H9 (cell line): ENCODE measurements around the gene VWF. TPM values are rescaled to one million over a fixed set of nuclear protein-coding genes. Genes with fewer than 3 reads are reported as not detected.

Experiments
- DNase-seq: peaks from one replicate; pipeline ENCODE4 v3.0.0-alpha.2; 2017
- H2AFZ ChIP-seq: one replicate; pipeline ENCODE4 v1.6.1; 2013; ENCODE audit warnings: mild to moderate bottlenecking, low read length, control low read depth, moderate library complexity
- H2AK5ac ChIP-seq: 2 replicates; pipeline ENCODE4 v1.6.1; 2013; ENCODE audit warnings: low read length, control low read depth, mixed read lengths; ENCODE audit not compliant: insufficient read length
- H2BK120ac ChIP-seq: one replicate; pipeline ENCODE4 v1.6.1; 2013; ENCODE audit warnings: low read depth, mild to moderate bottlenecking, low read length, control low read depth, inconsistent platforms; ENCODE audit not compliant: poor library complexity, severe bottlenecking
- H2BK12ac ChIP-seq: 2 replicates; pipeline ENCODE4 v1.6.1; 2013; ENCODE audit warnings: low read length, control low read depth, mixed read lengths, low read depth; ENCODE audit not compliant: insufficient read length
- H2BK15ac ChIP-seq: 2 replicates; pipeline ENCODE4 v1.6.1; 2013; ENCODE audit warnings: low read depth, low read length, control low read depth
- H2BK20ac ChIP-seq: one replicate; pipeline ENCODE4 v1.6.1; 2013; ENCODE audit warnings: low read depth, mild to moderate bottlenecking, low read length, control low read depth, inconsistent platforms; ENCODE audit not compliant: poor library complexity, severe bottlenecking
- H2BK5ac ChIP-seq: 2 replicates; pipeline ENCODE4 v1.6.1; 2013; ENCODE audit warnings: low read length, control low read depth, mixed read lengths; ENCODE audit not compliant: insufficient read length
- H3K14ac ChIP-seq: 2 replicates; pipeline ENCODE4 v1.6.1; 2013; ENCODE audit warnings: low read length, control low read depth; ENCODE audit not compliant: insufficient read depth
- H3K18ac ChIP-seq: 2 replicates; pipeline ENCODE4 v1.6.1; 2013; ENCODE audit warnings: low read depth, mild to moderate bottlenecking, mixed read lengths, low read length, control low read depth; ENCODE audit not compliant: insufficient read length
- H3K23ac ChIP-seq: 2 replicates; pipeline ENCODE4 v1.6.1; 2013; ENCODE audit warnings: low read length, control low read depth, mixed read lengths, low read depth; ENCODE audit not compliant: insufficient read length
- H3K23me2 ChIP-seq: 2 replicates; pipeline ENCODE4 v1.6.1; 2013; ENCODE audit warnings: low read depth, mild to moderate bottlenecking, mixed read lengths, low read length, control low read depth; ENCODE audit not compliant: insufficient read length, poor library complexity, severe bottlenecking
- H3K27ac ChIP-seq: 2 replicates; pipeline ENCODE4 v1.5.1; 2013; ENCODE audit warnings: low read length, control low read depth, mixed read lengths, low read depth; ENCODE audit not compliant: insufficient read length
- H3K27me3 ChIP-seq: 2 replicates; pipeline ENCODE4 v1.6.1; 2013; ENCODE audit warnings: low read length, control low read depth, inconsistent platforms; ENCODE audit not compliant: insufficient read depth
- H3K4ac ChIP-seq: 2 replicates; pipeline ENCODE4 v1.6.1; 2013; ENCODE audit warnings: low read depth, mild to moderate bottlenecking, control low read depth, inconsistent platforms, low read length, moderate library complexity
- H3K4me1 ChIP-seq: 2 replicates; pipeline ENCODE4 v1.6.1; 2013; ENCODE audit warnings: low read length, control low read depth, inconsistent platforms; ENCODE audit not compliant: insufficient read depth
- H3K4me2 ChIP-seq: 2 replicates; pipeline ENCODE4 v1.6.1; 2013; ENCODE audit warnings: low read length, control low read depth, mixed read lengths; ENCODE audit not compliant: insufficient read length, insufficient read depth
- H3K56ac ChIP-seq: 2 replicates; pipeline ENCODE4 v1.6.1; 2013; ENCODE audit warnings: low read depth, mild to moderate bottlenecking, mixed read lengths, low read length, control low read depth; ENCODE audit not compliant: insufficient read length
- H3K79me1 ChIP-seq: 2 replicates; pipeline ENCODE4 v1.6.1; 2013; ENCODE audit warnings: low read depth, mild to moderate bottlenecking, moderate library complexity, low read length, control low read depth, inconsistent platforms; ENCODE audit not compliant: insufficient read depth, poor library complexity, severe bottlenecking
- H3K79me2 ChIP-seq: 2 replicates; pipeline ENCODE4 v1.6.1; 2013; ENCODE audit warnings: low read length, control low read depth, inconsistent platforms; ENCODE audit not compliant: insufficient read depth
- H3K9ac ChIP-seq: 2 replicates; pipeline ENCODE4 v1.6.1; 2013; ENCODE audit warnings: low read length, control low read depth, mixed read lengths; ENCODE audit not compliant: insufficient read length; ENCODE audit errors: extremely low read depth
- H3K9me3 ChIP-seq: one replicate; pipeline ENCODE4 v1.6.1; 2013; ENCODE audit warnings: low read depth, low read length, inconsistent platforms; ENCODE audit not compliant: control insufficient read depth
- H3T11ph ChIP-seq: one replicate; pipeline ENCODE4 v1.6.1; 2013; ENCODE audit warnings: mild to moderate bottlenecking, low read length, control low read depth, inconsistent platforms
- H4K20me1 ChIP-seq: one replicate; pipeline ENCODE4 v1.6.1; 2013; ENCODE audit not compliant: control insufficient read depth, insufficient read length, insufficient read depth
- H4K5ac ChIP-seq: 2 replicates; pipeline ENCODE4 v1.6.1; 2013; ENCODE audit warnings: low read depth, mild to moderate bottlenecking, mixed read lengths, low read length, control low read depth; ENCODE audit not compliant: insufficient read length
- H4K8ac ChIP-seq: replicated peaks from 2 replicates; pipeline ENCODE4 v1.6.1; 2013; ENCODE audit warnings: low read length, control low read depth, mixed read lengths, low read depth; ENCODE audit not compliant: insufficient read length
- H4K91ac ChIP-seq: 2 replicates; pipeline ENCODE4 v1.6.1; 2013; ENCODE audit warnings: low read depth, mild to moderate bottlenecking, moderate library complexity, mixed read lengths, low read length, control low read depth; ENCODE audit not compliant: insufficient read length
- H3K27ac Mint-ChIP-seq, 3 experiments: 2 replicates in 2 of 3; 3 replicates in 1 of 3; pipeline ENCODE4 v1.8.0; 2020 to 2021; ENCODE audit warnings: mixed read lengths in 3 of 3, mild to moderate bottlenecking in 1 of 3, moderate library complexity in 1 of 3
- H3K27me3 Mint-ChIP-seq: 2 replicates; pipeline ENCODE4 v1.8.0; 2021; ENCODE audit warnings: low read depth, mild to moderate bottlenecking, moderate library complexity, mixed read lengths
- H3K36me3 Mint-ChIP-seq, 3 experiments: 2 replicates in 2 of 3; 3 replicates in 1 of 3; pipeline ENCODE4 v1.8.0; 2020 to 2021; ENCODE audit warnings: low read depth in 3 of 3, mixed read lengths in 3 of 3; ENCODE audit not compliant: insufficient read depth in 1 of 3
- H3K4me1 Mint-ChIP-seq, 2 experiments: 2 replicates each; pipeline ENCODE4 v1.8.0; 2020; ENCODE audit warnings: mixed read lengths in 2 of 2
- H3K4me3 Mint-ChIP-seq, 2 experiments: 2 replicates in 1 of 2; 3 replicates in 1 of 2; pipeline ENCODE4 v1.8.0; 2020 to 2021; ENCODE audit warnings: mild to moderate bottlenecking in 2 of 2, mixed read lengths in 2 of 2, moderate library complexity in 1 of 2
- H3K9me3 Mint-ChIP-seq, 2 experiments: 2 replicates in 1 of 2; 3 replicates in 1 of 2; pipeline ENCODE4 v1.8.0; 2020; ENCODE audit warnings: mild to moderate bottlenecking in 2 of 2, mixed read lengths in 2 of 2, moderate library complexity in 1 of 2
- CTCF ChIP-seq: fragments of 200-600 bp; sonication (generic); conservative IDR thresholded peaks from 3 replicates; pipeline ENCODE4 v1.8.0; 2021; ENCODE audit warnings: antibody characterized with exemption, mild to moderate bottlenecking
- WGBS: extraction: QIAGEN DNeasy Blood & Tissue Kit; methylation state at CpG from one replicate; pipeline ENCODE4 v1.1.7; 2013; ENCODE audit warnings: missing lambda C conversion rate, low lambda C conversion rate, mixed read lengths; ENCODE audit not compliant: insufficient read length; ENCODE audit errors: extremely low coverage; 5-methylcytosine and 5-hydroxymethylcytosine counted together
- total RNA-seq: library from RNA; stranded (reverse); gene quantifications from 2 replicates; pipeline ENCODE4 v1.2.1, GENCODE V29; 2021

The VWF gene
- total RNA-seq, 1 experiment from 2014 or later = 0.17 TPM

DNA sequence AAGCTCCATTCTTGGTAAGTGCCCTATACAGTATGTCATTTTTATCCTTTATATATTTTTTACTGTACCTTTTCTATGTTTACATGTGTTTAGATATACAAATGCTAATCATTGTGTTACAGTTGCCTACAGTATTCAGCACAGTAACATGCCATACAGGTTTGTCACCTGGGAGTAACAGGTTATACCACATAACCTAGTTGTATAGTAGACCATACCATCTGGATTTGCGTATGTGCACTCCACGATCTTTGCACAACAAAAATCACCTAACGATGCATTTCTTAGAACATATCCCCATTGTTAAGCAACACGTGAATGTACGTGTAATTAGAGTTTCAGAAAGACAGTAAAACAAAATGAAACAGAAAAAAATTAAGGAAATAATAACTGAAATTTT lies 167.5 kb downstream of the VWF start:
- Histone ChIP-seq H3T11ph (no peak overlapping the region), H4K91ac (no peak overlapping the region), H3K23ac (no peak overlapping the region), H3K79me1 (no peaks in the 10 kb centered on the region), H3K79me2 (no peaks in the 10 kb centered on the region), H3K14ac (no peak overlapping the region), H4K5ac (no peak overlapping the region), H2AK5ac (no peak overlapping the region), H3K4me1 (no peaks in the 10 kb centered on the region), H2AFZ (no peak overlapping the region), H2BK20ac (no peak overlapping the region), H4K20me1 (no peaks in the 10 kb centered on the region), H2BK15ac (no peak overlapping the region), H3K9ac (no peak overlapping the region), H4K8ac (no peak overlapping the region), H3K27ac (no peak overlapping the region), H3K9me3 (no peaks in the 10 kb centered on the region), H2BK12ac (no peak overlapping the region), H3K56ac (no peak overlapping the region), H3K27me3 (no peaks in the 10 kb centered on the region), H3K4ac (no peak overlapping the region), H2BK5ac (no peak overlapping the region), H3K23me2 (no peaks in the 10 kb centered on the region), H3K4me2 (no peak overlapping the region), H2BK120ac (no peak overlapping the region), H3K18ac (no peak overlapping the region)
- peaks cover 0 to 4% of the 10 kb centered on the region in 2 experiments; a peak in 1 of 4 replicates for H3K4me1 Mint-ChIP-seq
- no peaks in the 10 kb centered on the region; a peak in 1 of 7 replicates for H3K36me3 Mint-ChIP-seq
- no peak overlapping the region for H3K4me3 Mint-ChIP-seq
- H3K9me3 Mint-ChIP-seq = no peaks in the 10 kb centered on the region; a peak in 1 of 5 replicates
- no CpG with 5 or more reads among the region's 5 CpGs for WGBS
- H3K27ac Mint-ChIP-seq = no peak overlapping the region
- no peak for DNase-seq
- H3K27me3 Mint-ChIP-seq = peaks cover 10% of the 10 kb centered on the region
- TF ChIP-seq CTCF = no peak
